ENCODE results near the gene FAM240B.

The FAM240B gene

GRCh38 chr9:38662763-38663593 is 57.0 kb downstream of the FAM240B start:
- DNase-seq = no peak

DNA sequence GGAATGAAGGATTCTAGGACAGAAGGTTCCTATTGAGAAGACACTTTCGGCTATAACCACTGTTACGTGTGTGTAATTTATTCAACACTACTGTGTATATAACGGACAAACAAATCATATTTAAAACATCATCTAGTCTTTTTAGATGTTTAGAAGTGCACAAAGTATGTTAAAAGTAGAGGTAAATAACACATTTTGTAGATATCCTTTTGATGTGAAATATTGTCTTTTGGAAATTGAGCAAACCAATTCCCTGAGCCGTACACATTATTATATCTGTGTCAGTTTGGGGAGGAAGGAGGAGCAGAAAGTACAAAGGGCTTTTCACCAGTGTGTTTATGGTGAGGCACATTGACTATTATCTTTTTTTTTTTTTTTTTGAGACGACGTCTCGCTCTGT is 60.4 kb downstream of the FAM240B start:
- DNase-seq = no peak

- DNase-seq = no peak
Observed at GRCh38 chr9:38656896-38657295, 63.0 kb downstream of the FAM240B start.

DNA sequence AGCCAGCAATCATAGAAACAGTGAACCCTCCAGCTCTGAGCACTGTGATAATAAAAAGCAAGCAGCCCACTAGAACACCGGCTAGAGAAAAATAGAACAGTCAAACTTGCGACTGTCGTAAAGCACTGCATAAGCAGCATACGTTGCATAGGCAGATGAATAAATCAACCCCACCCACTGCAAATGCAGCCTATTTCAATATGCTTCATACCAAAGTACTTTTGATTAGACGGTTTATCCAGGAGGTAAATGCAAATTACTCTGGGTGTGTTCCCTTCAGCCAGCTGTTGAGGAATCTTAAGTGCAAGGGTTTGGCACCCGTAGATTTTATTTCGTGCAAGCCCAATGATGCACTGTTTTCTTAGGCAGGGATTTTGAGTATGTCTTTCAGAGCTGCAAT is 67.4 kb downstream of the FAM240B start:
- DNase-seq = no peak

DNA sequence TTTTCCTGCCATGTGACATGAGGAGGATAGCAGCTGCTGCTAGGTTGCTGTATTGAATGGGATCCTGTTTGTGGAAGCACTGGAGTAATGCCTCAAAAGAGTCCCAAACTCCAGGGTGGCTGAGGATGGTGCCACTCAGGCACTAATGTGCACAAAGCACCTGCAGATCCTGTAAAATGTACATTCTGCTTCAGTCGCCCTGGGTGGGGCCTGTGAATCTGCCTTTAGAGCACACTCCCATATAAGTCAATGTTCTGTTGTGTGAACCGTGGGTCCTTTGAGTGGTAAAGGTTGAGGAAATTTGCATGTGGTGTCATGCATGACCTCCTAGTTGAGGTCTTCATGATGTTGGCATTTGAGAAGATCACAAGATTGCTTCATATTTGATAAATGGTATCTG is 67.9 kb downstream of the FAM240B start:
- no peak for DNase-seq

DNA sequence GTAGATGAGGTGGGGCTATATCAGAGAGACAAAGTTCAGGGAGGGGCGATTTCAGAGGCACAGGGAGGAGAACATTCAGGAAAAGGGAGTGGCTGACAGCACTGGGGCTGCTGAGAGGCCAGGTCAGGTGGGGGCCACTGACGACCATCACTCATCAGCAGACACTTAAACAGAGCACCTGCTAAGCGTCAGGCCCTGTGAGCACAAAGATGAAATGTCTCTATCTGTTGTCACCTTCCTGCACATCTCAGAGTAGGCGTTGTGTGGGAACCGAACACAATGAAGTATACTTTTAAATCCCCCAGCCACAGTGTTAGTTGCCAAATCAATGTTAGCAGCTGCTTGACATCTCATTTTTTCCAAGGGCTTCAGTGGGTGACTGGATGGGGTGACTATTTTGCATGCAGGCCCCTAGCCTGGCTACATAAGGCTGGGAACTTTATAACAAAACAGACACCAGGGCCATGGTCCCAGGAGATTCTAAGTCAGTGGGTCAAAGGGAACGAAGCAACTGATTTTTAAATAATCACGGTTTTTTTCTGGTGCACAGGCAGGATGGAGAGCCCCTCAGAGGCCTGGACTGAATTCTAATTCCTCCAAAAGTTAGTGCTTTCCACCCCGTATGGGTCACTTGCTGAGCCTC is 68.4 kb downstream of the FAM240B start:
- DNase-seq = no peak

DNA sequence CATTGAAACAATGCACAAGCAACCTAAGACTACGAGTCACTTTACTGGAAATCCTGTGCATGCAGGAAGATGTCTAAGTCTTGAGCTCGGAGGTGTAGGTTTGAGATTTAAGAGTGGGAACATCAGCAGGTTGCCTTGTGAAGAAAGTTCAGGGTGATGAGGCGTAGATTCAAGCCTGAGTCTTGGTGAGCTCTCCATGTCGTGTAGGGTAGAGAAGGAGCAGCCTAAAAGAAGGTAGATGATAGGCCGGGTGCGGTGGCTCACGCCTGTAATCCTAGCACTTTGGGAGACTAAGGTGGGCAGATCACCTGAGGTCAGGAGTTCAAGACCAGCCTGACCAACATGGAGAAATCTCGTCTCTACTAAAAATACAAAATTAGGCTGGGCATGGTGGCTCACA is 69.4 kb downstream of the FAM240B start:
- DNase-seq = no peak

DNA sequence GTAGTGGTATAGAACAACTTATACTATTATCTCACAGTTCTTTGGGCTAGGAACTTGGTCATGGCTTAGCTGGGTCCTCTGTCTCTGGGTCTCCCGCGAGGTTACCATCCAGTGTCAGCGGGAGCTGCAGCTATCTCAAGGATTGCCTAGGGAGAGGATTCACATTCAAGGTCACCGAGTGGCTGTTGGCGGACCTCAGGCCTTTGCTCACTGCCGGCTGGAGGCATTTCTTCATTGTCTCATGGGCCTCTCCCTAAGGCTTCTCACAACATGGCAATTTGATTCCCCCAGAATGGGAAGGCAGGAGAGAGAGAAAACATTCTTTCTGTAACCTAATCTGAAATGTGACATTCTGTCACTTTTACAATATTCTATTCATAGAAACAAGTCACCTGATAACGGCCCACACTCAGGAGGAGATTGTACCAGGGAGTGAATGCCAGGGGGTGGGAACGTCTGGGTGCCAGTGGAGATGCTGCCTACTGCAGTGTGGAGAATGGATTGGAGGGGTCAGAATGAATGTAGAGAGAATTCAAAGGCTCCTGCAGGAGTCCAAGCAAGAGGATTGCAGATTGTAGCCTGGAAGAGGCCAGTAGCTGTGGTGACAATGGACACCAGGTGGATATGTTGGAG is 70.1 kb downstream of the FAM240B start:
- no peak for DNase-seq

DNA sequence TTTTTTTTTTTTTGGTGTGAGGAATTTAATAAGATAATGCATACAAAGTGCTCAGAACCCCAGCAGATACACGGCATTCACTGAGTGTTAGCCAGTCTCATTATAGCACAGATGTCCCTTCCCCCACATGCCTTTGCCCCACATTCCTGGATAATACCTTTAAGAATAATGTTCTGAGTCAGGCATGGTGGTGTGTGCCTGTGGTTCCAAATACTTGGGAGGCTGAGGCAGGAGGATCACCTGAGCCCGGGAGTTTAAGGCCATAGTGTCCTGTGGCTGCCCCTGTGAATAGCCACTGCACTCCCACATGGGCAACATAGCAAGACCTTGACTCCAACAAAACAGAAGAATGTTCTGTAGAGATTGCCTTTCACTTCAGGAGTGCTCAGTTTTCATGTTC is 75.3 kb downstream of the FAM240B start:
- DNase-seq = no peak
